Measurements from ENCODE around the gene EXOC2. TPM values are rescaled to one million over a fixed set of nuclear protein-coding genes. Genes with fewer than 3 reads are reported as not detected.

The EXOC2 gene
- total RNA-seq, 1 donor from 2014 or later, result 35.3 TPM

- no peaks in the 10 kb centered on the region for H3K36me3 ChIP-seq (ENCODE audit: control insufficient read depth, insufficient read depth, low read length)
- no peaks in the 10 kb centered on the region for H3K27me3 ChIP-seq (ENCODE audit: control insufficient read depth, insufficient read depth, low read length)
- no peak overlapping the region for H3K4me3 ChIP-seq (ENCODE audit: low read depth, low read length)
- DNase-seq (ENCODE audit: low read depth), result no peak
- TF ChIP-seq CTCF (IDR thresholded peaks at IDR 0.05; ENCODE audit: insufficient read depth, low read length, poor library complexity, severe bottlenecking), result no peak
Measured at GRCh38 chr6:515267-515666, 177.7 kb downstream of the EXOC2 start.

- H3K4me3 ChIP-seq (ENCODE audit: low read depth, low read length), result no peak overlapping the region
- no peaks in the 10 kb centered on the region for H3K36me3 ChIP-seq (ENCODE audit: control insufficient read depth, insufficient read depth, low read length)
- no peak for TF ChIP-seq CTCF (IDR thresholded peaks at IDR 0.05; ENCODE audit: insufficient read depth, low read length, poor library complexity, severe bottlenecking)
- no peak for DNase-seq (ENCODE audit: low read depth)
- no peaks in the 10 kb centered on the region for H3K27me3 ChIP-seq (ENCODE audit: control insufficient read depth, insufficient read depth, low read length)
Measured at GRCh38 chr6:514396-514978, 178.5 kb downstream of the EXOC2 start.

GRCh38 chr6:513961-514360 is 179.0 kb downstream of the EXOC2 start:
- no peak overlapping the region for H3K4me3 ChIP-seq (ENCODE audit: low read depth, low read length)
- no peak for DNase-seq (ENCODE audit: low read depth)
- no peaks in the 10 kb centered on the region for H3K27me3 ChIP-seq (ENCODE audit: control insufficient read depth, insufficient read depth, low read length)
- H3K36me3 ChIP-seq (ENCODE audit: control insufficient read depth, insufficient read depth, low read length), result no peaks in the 10 kb centered on the region
- no peak for TF ChIP-seq CTCF (IDR thresholded peaks at IDR 0.05; ENCODE audit: insufficient read depth, low read length, poor library complexity, severe bottlenecking)

GRCh38 chr6:513058-513457 is 179.9 kb downstream of the EXOC2 start:
- Histone ChIP-seq H3K27me3 (ENCODE audit: control insufficient read depth, insufficient read depth, low read length) (no peaks in the 10 kb centered on the region), H3K36me3 (ENCODE audit: control insufficient read depth, insufficient read depth, low read length) (no peaks in the 10 kb centered on the region), H3K4me3 (ENCODE audit: low read depth, low read length) (no peak overlapping the region)
- TF ChIP-seq CTCF (IDR thresholded peaks at IDR 0.05; ENCODE audit: insufficient read depth, low read length, poor library complexity, severe bottlenecking), result no peak
- no peak for DNase-seq (ENCODE audit: low read depth)

GRCh38 chr6:511488-512137 is 181.3 kb downstream of the EXOC2 start:
- no peak for TF ChIP-seq CTCF (IDR thresholded peaks at IDR 0.05; ENCODE audit: insufficient read depth, low read length, poor library complexity, severe bottlenecking)
- Histone ChIP-seq H3K36me3 (ENCODE audit: control insufficient read depth, insufficient read depth, low read length) (no peaks in the 10 kb centered on the region), H3K27me3 (ENCODE audit: control insufficient read depth, insufficient read depth, low read length) (no peaks in the 10 kb centered on the region), H3K4me3 (ENCODE audit: low read depth, low read length) (no peak overlapping the region)
- no peak for DNase-seq (ENCODE audit: low read depth)

GRCh38 chr6:509676-510075 is 183.3 kb downstream of the EXOC2 start:
- no peak for DNase-seq (ENCODE audit: low read depth)
- Histone ChIP-seq H3K36me3 (ENCODE audit: control insufficient read depth, insufficient read depth, low read length) (no peaks in the 10 kb centered on the region), H3K27me3 (ENCODE audit: control insufficient read depth, insufficient read depth, low read length) (no peaks in the 10 kb centered on the region), H3K4me3 (ENCODE audit: low read depth, low read length) (no peak overlapping the region)
- TF ChIP-seq CTCF (IDR thresholded peaks at IDR 0.05; ENCODE audit: insufficient read depth, low read length, poor library complexity, severe bottlenecking), result no peak

Data from kidney epithelial cell (primary cell).